Head of caudate nucleus (tissue), 42 donors: ENCODE results near the gene PDE1C.

Source experiments
- DNase-seq, 42 donors: peaks; one replicate each; pipeline versions ENCODE4 v3.0.0 to v3.0.0-alpha.2; 2020 to 2021; ENCODE audit warnings: mixed read lengths in 7 of 42
- intact Hi-C: fragments of 100-400 bp; cut with DNase I; formaldehyde crosslinking; loops from one replicate; pipeline ENCODE4 v1.15.0; 2022

PDE1C gene

GRCh38 chr7:32070406-32071360 is at the start of gene PDE1C:
PDE1C (minus strand) TSS chr7:32070407.
- intact Hi-C loops: no loop called here

GRCh38 chr7:32119790-32120196 is 49.6 kb upstream of the PDE1C start:
- DNase-seq: no peak
- intact Hi-C loops: no loop called here

More at GRCh38 chr7:32070406-32071360, at the start of gene PDE1C:
- peak; percentile 50 to 88 (median 76) for DNase-seq

GRCh38 chr7:32117837-32118236 is 47.6 kb upstream of the PDE1C start:
- intact Hi-C loops: no loop called here
- no peak for DNase-seq

GRCh38 chr7:32116436-32116835 is 46.2 kb upstream of the PDE1C start:
- intact Hi-C loops: no loop called here
- DNase-seq: no peak

- intact Hi-C loops: no loop called here
- DNase-seq: no peak
These were observed 45.6 kb upstream of the PDE1C start for GRCh38 chr7:32115831-32116230.

- DNase-seq: no peak
- intact Hi-C loops: no loop called here
These were observed 38.4 kb upstream of the PDE1C start for GRCh38 chr7:32108651-32109050.

GRCh38 chr7:32104766-32105165 is 34.6 kb upstream of the PDE1C start:
- intact Hi-C loops: no loop called here

GRCh38 chr7:32103361-32103760 is 33.2 kb upstream of the PDE1C start:
- intact Hi-C loops: no loop called here
- no peak for DNase-seq

More at GRCh38 chr7:32104766-32105165, 34.6 kb upstream of the PDE1C start:
- no peak for DNase-seq

GRCh38 chr7:32102432-32102873 is 32.2 kb upstream of the PDE1C start:
- no peak for DNase-seq
- intact Hi-C loops: no loop called here

GRCh38 chr7:32100407-32100907 is 30.2 kb upstream of the PDE1C start:
- DNase-seq: no peak
- intact Hi-C loops: no loop called here

- intact Hi-C loops: no loop called here
- no peak for DNase-seq
These were observed 24.3 kb upstream of the PDE1C start for GRCh38 chr7:32094516-32094915.

- intact Hi-C loops: no loop called here
- no peak for DNase-seq
These were observed 23.5 kb upstream of the PDE1C start for GRCh38 chr7:32093415-32094408.

- DNase-seq: no peak
- intact Hi-C loops: no loop called here
These were observed 22.1 kb upstream of the PDE1C start for GRCh38 chr7:32092346-32092745.

- DNase-seq: no peak
- intact Hi-C loops: no loop called here
These were observed 21.5 kb upstream of the PDE1C start for GRCh38 chr7:32091608-32092210.

GRCh38 chr7:32089678-32090077 is 19.5 kb upstream of the PDE1C start:
- no peak for DNase-seq
- intact Hi-C loops: no loop called here

- intact Hi-C loops: no loop called here
- no peak for DNase-seq
These were observed 19.0 kb upstream of the PDE1C start for GRCh38 chr7:32089256-32089655.

GRCh38 chr7:32088451-32088881 is 18.3 kb upstream of the PDE1C start:
- intact Hi-C loops: no loop called here
- DNase-seq: no peak

GRCh38 chr7:32079510-32079909 is 9.3 kb upstream of the PDE1C start:
- intact Hi-C loops: no loop called here
- DNase-seq: no peak

GRCh38 chr7:32078824-32079223 is 8.6 kb upstream of the PDE1C start:
- DNase-seq: no peak
- intact Hi-C loops: no loop called here
